ENCODE results near the gene PASD1.

DNA sequence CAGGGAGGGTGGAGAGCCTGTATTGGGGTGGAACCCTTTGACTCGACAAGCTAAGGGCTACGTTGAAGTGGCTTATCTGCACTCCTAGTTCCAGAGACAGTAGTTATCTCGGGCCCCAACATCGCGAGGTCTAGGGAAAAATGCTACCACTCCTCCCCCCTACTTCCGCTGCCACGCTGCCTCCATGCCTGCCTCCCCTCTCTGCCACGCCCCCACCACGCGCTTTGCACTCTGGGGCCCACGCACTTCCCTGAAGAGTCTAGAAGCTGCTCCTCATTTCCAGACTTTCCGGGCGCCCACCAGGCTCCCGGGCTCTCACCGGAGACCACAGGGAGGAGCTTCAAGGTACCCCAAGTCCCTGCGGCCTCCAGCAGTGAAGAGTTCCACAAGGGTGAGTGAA, at the start of gene PASD1:
- TF ChIP-seq EZH2 (IDR thresholded peaks at IDR 0.05) (no peak), EZH2phosphoT487 (IDR thresholded peaks at IDR 0.05) (no peak)
- TF ChIP-seq, protein P1, sequence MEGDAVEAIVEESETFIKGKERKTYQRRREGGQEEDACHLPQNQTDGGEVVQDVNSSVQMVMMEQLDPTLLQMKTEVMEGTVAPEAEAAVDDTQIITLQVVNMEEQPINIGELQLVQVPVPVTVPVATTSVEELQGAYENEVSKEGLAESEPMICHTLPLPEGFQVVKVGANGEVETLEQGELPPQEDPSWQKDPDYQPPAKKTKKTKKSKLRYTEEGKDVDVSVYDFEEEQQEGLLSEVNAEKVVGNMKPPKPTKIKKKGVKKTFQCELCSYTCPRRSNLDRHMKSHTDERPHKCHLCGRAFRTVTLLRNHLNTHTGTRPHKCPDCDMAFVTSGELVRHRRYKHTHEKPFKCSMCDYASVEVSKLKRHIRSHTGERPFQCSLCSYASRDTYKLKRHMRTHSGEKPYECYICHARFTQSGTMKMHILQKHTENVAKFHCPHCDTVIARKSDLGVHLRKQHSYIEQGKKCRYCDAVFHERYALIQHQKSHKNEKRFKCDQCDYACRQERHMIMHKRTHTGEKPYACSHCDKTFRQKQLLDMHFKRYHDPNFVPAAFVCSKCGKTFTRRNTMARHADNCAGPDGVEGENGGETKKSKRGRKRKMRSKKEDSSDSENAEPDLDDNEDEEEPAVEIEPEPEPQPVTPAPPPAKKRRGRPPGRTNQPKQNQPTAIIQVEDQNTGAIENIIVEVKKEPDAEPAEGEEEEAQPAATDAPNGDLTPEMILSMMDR (IDR thresholded peaks at IDR 0.05), result no peak

Data from neural progenitor cell (in vitro differentiated cells).